SK-N-SH treated with all-trans-retinoic acid at 6 μM for 48 hours (cell line): ENCODE results near the gene ST6GALNAC3.

ENCODE experiments used
- ATAC-seq: fragments of 200-7000 bp; cut with Tn5 transposase; 3 replicates; pipeline ENCODE4 v1.9.1; 2020; ENCODE audit warnings: mild to moderate bottlenecking, moderate library complexity
- ARNTL ChIP-seq: fragments of 450-650 bp; formaldehyde crosslinking; IDR thresholded peaks from 2 replicates; pipeline ENCODE4 v1.5.0; 2020; ENCODE audit warnings: low read depth, mild to moderate bottlenecking, moderate library complexity, borderline replicate concordance
- BACH2 ChIP-seq: fragments of 250-450 bp; sonication (Bioruptor Pico); IDR thresholded peaks from 2 replicates; pipeline ENCODE4 v1.9.0; 2021; ENCODE audit warnings: mild to moderate bottlenecking, borderline replicate concordance
- CREB5 ChIP-seq: fragments of 250-450 bp; sonication (Bioruptor Pico); IDR thresholded peaks from 2 replicates; pipeline ENCODE4 v1.5.1; 2020; ENCODE audit warnings: low read depth, mild to moderate bottlenecking, moderate library complexity
- CSDC2 ChIP-seq: fragments of 250-450 bp; sonication (Bioruptor Pico); IDR thresholded peaks from 2 replicates; pipeline ENCODE4 v1.5.0; 2020; ENCODE audit warnings: mild to moderate bottlenecking, moderate library complexity
- CSRNP3 ChIP-seq: fragments of 250-450 bp; sonication (Bioruptor Pico); IDR thresholded peaks from 2 replicates; pipeline ENCODE4 v1.5.1; 2021; ENCODE audit warnings: mild to moderate bottlenecking, moderate library complexity
- ESRRG ChIP-seq: fragments of 250-450 bp; sonication (Bioruptor Pico); IDR thresholded peaks from 2 replicates; pipeline ENCODE4 v1.6.1; 2021; ENCODE audit warnings: mild to moderate bottlenecking
- GLIS3 ChIP-seq: fragments of 250-450 bp; sonication (Bioruptor Pico); IDR thresholded peaks from 2 replicates; pipeline ENCODE4 v1.5.0; 2020; ENCODE audit warnings: mild to moderate bottlenecking, moderate library complexity
- ISL1 ChIP-seq: fragments of 250-450 bp; sonication (Bioruptor Pico); IDR thresholded peaks from 2 replicates; pipeline ENCODE4 v2.1.2; 2022; ENCODE audit warnings: mild to moderate bottlenecking, moderate library complexity
- PATZ1 ChIP-seq: fragments of 250-450 bp; sonication (Bioruptor Pico); IDR thresholded peaks from 2 replicates; pipeline ENCODE4 v1.8.0; 2020; ENCODE audit warnings: mild to moderate bottlenecking, moderate library complexity, borderline replicate concordance
- POU6F1 ChIP-seq: fragments of 250-450 bp; sonication (Bioruptor Pico); IDR thresholded peaks from 2 replicates; pipeline ENCODE4 v1.8.0; 2021; ENCODE audit warnings: low read depth, mild to moderate bottlenecking, moderate library complexity, borderline replicate concordance
- PPARA ChIP-seq: fragments of 250-450 bp; sonication (Bioruptor Pico); IDR thresholded peaks from 2 replicates; pipeline ENCODE4 v1.5.0; 2020; ENCODE audit warnings: mild to moderate bottlenecking, borderline replicate concordance
- RARB ChIP-seq: fragments of 250-450 bp; sonication (Bioruptor Pico); IDR thresholded peaks from 2 replicates; pipeline ENCODE4 v1.8.0; 2021; ENCODE audit warnings: mild to moderate bottlenecking, moderate library complexity
- SNAI2 ChIP-seq: fragments of 250-450 bp; sonication (Bioruptor Pico); IDR thresholded peaks from 2 replicates; pipeline ENCODE4 v1.5.0; 2020; ENCODE audit warnings: mild to moderate bottlenecking, moderate library complexity
- TCF4 ChIP-seq: fragments of 250-450 bp; sonication (Bioruptor Pico); IDR thresholded peaks from 2 replicates; pipeline ENCODE4 v1.8.0; 2021; ENCODE audit warnings: mild to moderate bottlenecking, moderate library complexity, borderline replicate concordance
- TOX ChIP-seq: fragments of 250-450 bp; sonication (Bioruptor Pico); IDR thresholded peaks from 2 replicates; pipeline ENCODE4 v1.8.0; 2021; ENCODE audit warnings: mild to moderate bottlenecking, moderate library complexity, borderline replicate concordance
- TSHZ2 ChIP-seq: fragments of 250-450 bp; sonication (Bioruptor Pico); IDR thresholded peaks from 2 replicates; pipeline ENCODE4 v1.5.0; 2020; ENCODE audit warnings: mild to moderate bottlenecking, moderate library complexity
- ZC3H10 ChIP-seq: fragments of 250-450 bp; sonication (Bioruptor Pico); IDR thresholded peaks from 2 replicates; pipeline ENCODE4 v1.5.1; 2021; ENCODE audit warnings: mild to moderate bottlenecking, moderate library complexity
- ZFP3 ChIP-seq: fragments of 250-450 bp; sonication (Bioruptor Pico); IDR thresholded peaks from 2 replicates; pipeline ENCODE4 v1.5.0; 2020; ENCODE audit warnings: mild to moderate bottlenecking, moderate library complexity
- ZFP30 ChIP-seq: fragments of 450-650 bp; formaldehyde crosslinking; IDR thresholded peaks from 2 replicates; pipeline ENCODE4 v1.5.0; 2022; ENCODE audit warnings: mild to moderate bottlenecking, moderate library complexity
- ZNF565 ChIP-seq: fragments of 450-650 bp; formaldehyde crosslinking; conservative IDR thresholded peaks from 2 replicates; pipeline ENCODE4 v1.5.0; 2020; ENCODE audit warnings: low read depth, mild to moderate bottlenecking, moderate library complexity
- ZNF70 ChIP-seq: fragments of 450-650 bp; formaldehyde crosslinking; IDR thresholded peaks from 2 replicates; pipeline ENCODE4 v1.5.0; 2020; ENCODE audit warnings: mild to moderate bottlenecking, moderate library complexity
- ZNF8 ChIP-seq: fragments of 450-650 bp; formaldehyde crosslinking; IDR thresholded peaks from 2 replicates; pipeline ENCODE4 v1.5.0; 2020; ENCODE audit warnings: mild to moderate bottlenecking, moderate library complexity

The ST6GALNAC3 gene

GRCh38 chr1:76102046-76102445, 27.5 kb downstream of the ST6GALNAC3 start:
- ATAC-seq = no peak
- TF ChIP-seq SNAI2 (CRISPR knock-in tag) = no peak
- no peak for TF ChIP-seq ESRRG (CRISPR knock-in tag)
- TF ChIP-seq CREB5 (CRISPR knock-in tag) = no peak
- no peak for TF ChIP-seq TSHZ2 (CRISPR knock-in tag)
- no peak for TF ChIP-seq ZC3H10 (CRISPR knock-in tag)
- no peak for TF ChIP-seq ZNF8
- no peak for TF ChIP-seq ZFP3
- no peak for TF ChIP-seq ISL1 (CRISPR knock-in tag)
- no peak for TF ChIP-seq TOX
- TF ChIP-seq CSRNP3 = no peak

- no peak for ATAC-seq
- TF ChIP-seq ARNTL = no peak
- no peak for TF ChIP-seq PATZ1 (CRISPR knock-in tag)
These were observed 28.5 kb downstream of the ST6GALNAC3 start for GRCh38 chr1:76103034-76103433.

GRCh38 chr1:76105372-76105771, 30.8 kb downstream of the ST6GALNAC3 start:
- TF ChIP-seq CREB5 (CRISPR knock-in tag) = no peak
- no peak for TF ChIP-seq GLIS3 (CRISPR knock-in tag)
- TF ChIP-seq BACH2 = no peak
- TF ChIP-seq ZC3H10 (CRISPR knock-in tag) = no peak
- TF ChIP-seq CSRNP3 = no peak
- TF ChIP-seq CSDC2 = no peak
- no peak for TF ChIP-seq ISL1 (CRISPR knock-in tag)
- no peak for TF ChIP-seq TCF4 (CRISPR knock-in tag)
- TF ChIP-seq ZFP30 = no peak
- no peak for TF ChIP-seq ZNF8
- no peak for TF ChIP-seq ZNF70

GRCh38 chr1:76106251-76106650, 31.7 kb downstream of the ST6GALNAC3 start:
- ATAC-seq = no peak
- TF ChIP-seq ESRRG (CRISPR knock-in tag) = no peak
- no peak for TF ChIP-seq ZFP3
- TF ChIP-seq ARNTL = no peak
- no peak for TF ChIP-seq GLIS3 (CRISPR knock-in tag)
- no peak for TF ChIP-seq RARB
- TF ChIP-seq PPARA (CRISPR knock-in tag) = no peak
- no peak for TF ChIP-seq PATZ1 (CRISPR knock-in tag)
- TF ChIP-seq ZNF565 (CRISPR knock-in tag) = no peak
- TF ChIP-seq POU6F1 (CRISPR knock-in tag) = no peak
- no peak for TF ChIP-seq TCF4 (CRISPR knock-in tag)
- TF ChIP-seq CSDC2 = no peak
- no peak for TF ChIP-seq TOX
- no peak for TF ChIP-seq ZNF70
- TF ChIP-seq ZNF8 = no peak
- no peak for TF ChIP-seq ISL1 (CRISPR knock-in tag)
- TF ChIP-seq BACH2 = no peak

More at GRCh38 chr1:76105372-76105771, 30.8 kb downstream of the ST6GALNAC3 start:
- no peak for ATAC-seq
